Ishikawa (cell line): ENCODE measurements around the gene MOK.

ENCODE experiments used
- CEBPB ChIP-seq: IDR thresholded peaks from 2 replicates; pipeline ENCODE4 v1.6.1; 2012
- CREB1 ChIP-seq: IDR thresholded peaks from 2 replicates; pipeline ENCODE4 v1.6.1; 2012; ENCODE audit warnings: low read depth
- RAD21 ChIP-seq: IDR thresholded peaks from 2 replicates; pipeline ENCODE4 v1.6.1; 2012; ENCODE audit warnings: low read depth
- TEAD4 ChIP-seq: IDR thresholded peaks from 2 replicates; pipeline ENCODE4 v1.6.1; 2012
- TF ChIP-seq, protein P1 (sequence below): IDR thresholded peaks from 2 replicates; pipeline ENCODE4 v1.6.1; 2012; ENCODE audit warnings: low read depth, mild to moderate bottlenecking
- TF ChIP-seq, protein P2 (sequence below): IDR thresholded peaks from 2 replicates; pipeline ENCODE4 v1.6.1; 2012

DNA sequence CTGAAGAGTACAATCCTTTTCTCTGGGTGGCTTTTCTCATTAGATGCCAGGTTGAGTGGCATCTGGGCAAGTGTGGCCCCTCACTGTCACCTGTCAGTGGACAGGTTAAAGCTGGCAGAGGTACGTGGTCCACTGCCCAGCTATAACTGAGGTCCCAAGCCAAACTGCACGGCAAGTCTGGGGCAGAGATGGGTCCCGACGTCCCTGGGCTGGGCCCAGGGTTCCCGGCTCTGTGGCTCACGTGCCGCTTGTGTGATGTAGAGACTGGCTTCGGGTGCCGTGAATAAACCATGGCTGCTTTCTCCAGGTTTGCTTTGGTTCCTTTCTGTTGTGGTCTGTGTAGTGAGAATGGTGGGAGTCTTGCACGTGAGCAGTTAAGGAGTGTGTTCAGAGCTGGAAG lies 87.6 kb downstream of the MOK start:
- no peak for TF ChIP-seq TEAD4
- TF ChIP-seq CREB1: no peak
- no peak for TF ChIP-seq CEBPB
- no peak for TF ChIP-seq RAD21
- TF ChIP-seq, protein P1, sequence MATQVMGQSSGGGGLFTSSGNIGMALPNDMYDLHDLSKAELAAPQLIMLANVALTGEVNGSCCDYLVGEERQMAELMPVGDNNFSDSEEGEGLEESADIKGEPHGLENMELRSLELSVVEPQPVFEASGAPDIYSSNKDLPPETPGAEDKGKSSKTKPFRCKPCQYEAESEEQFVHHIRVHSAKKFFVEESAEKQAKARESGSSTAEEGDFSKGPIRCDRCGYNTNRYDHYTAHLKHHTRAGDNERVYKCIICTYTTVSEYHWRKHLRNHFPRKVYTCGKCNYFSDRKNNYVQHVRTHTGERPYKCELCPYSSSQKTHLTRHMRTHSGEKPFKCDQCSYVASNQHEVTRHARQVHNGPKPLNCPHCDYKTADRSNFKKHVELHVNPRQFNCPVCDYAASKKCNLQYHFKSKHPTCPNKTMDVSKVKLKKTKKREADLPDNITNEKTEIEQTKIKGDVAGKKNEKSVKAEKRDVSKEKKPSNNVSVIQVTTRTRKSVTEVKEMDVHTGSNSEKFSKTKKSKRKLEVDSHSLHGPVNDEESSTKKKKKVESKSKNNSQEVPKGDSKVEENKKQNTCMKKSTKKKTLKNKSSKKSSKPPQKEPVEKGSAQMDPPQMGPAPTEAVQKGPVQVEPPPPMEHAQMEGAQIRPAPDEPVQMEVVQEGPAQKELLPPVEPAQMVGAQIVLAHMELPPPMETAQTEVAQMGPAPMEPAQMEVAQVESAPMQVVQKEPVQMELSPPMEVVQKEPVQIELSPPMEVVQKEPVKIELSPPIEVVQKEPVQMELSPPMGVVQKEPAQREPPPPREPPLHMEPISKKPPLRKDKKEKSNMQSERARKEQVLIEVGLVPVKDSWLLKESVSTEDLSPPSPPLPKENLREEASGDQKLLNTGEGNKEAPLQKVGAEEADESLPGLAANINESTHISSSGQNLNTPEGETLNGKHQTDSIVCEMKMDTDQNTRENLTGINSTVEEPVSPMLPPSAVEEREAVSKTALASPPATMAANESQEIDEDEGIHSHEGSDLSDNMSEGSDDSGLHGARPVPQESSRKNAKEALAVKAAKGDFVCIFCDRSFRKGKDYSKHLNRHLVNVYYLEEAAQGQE: no peak
- TF ChIP-seq, protein P2, sequence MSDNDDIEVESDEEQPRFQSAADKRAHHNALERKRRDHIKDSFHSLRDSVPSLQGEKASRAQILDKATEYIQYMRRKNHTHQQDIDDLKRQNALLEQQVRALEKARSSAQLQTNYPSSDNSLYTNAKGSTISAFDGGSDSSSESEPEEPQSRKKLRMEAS: no peak
